HFFc6 (cell line): ENCODE results near the gene KCMF1. TPM values are rescaled to one million over a fixed set of nuclear protein-coding genes. Genes with fewer than 3 reads are reported as not detected.

Experiments
- DNase-seq: peaks from one replicate; pipeline ENCODE4 v3.0.0-alpha.2; 2018
- H3K27ac Mint-ChIP-seq: 2 replicates; pipeline ENCODE4 v1.8.0; 2020; ENCODE audit warnings: mild to moderate bottlenecking, mixed read lengths
- H3K27me3 Mint-ChIP-seq: 2 replicates; pipeline ENCODE4 v1.8.0; 2021; ENCODE audit warnings: mild to moderate bottlenecking, moderate library complexity, mixed read lengths; ENCODE audit not compliant: insufficient read depth
- H3K36me3 Mint-ChIP-seq: 2 replicates; pipeline ENCODE4 v1.8.0; 2021; ENCODE audit warnings: low read depth, mixed read lengths
- H3K4me1 Mint-ChIP-seq: 2 replicates; pipeline ENCODE4 v1.8.0; 2020; ENCODE audit warnings: low read depth, mixed read lengths
- H3K4me3 Mint-ChIP-seq: 2 replicates; pipeline ENCODE4 v1.8.0; 2020; ENCODE audit warnings: mild to moderate bottlenecking, moderate library complexity, mixed read lengths
- H3K9me3 Mint-ChIP-seq: 2 replicates; pipeline ENCODE4 v1.8.0; 2020; ENCODE audit warnings: mild to moderate bottlenecking, mixed read lengths
- CTCF ChIP-seq: fragments of 200-600 bp; sonication (generic); IDR thresholded peaks from 2 replicates; pipeline ENCODE4 v1.5.0; 2021; ENCODE audit warnings: antibody characterized with exemption, mild to moderate bottlenecking
- total RNA-seq, 6 experiments: library from RNA; stranded (reverse); fragmentation: NEBNext Ultra II Directional; extraction: Animal tissue kit (Norgen Biotek cat#: 25700); gene quantifications; 2 replicates in 1 of 6; 3 replicates in 5 of 6; pipeline ENCODE4 v1.2.3, GENCODE V29; 2021

KCMF1 gene
- total RNA-seq, 6 experiments from 2014 or later: 95.7 to 105 (median 101) TPM

GRCh38 chr2:85063981-85064599, 93.1 kb downstream of the KCMF1 start:
- no peak for DNase-seq
- Mint-ChIP-seq H3K4me3 (no peak overlapping the region), H3K27ac (no peak overlapping the region), H3K27me3 (peaks cover 5% of the 10 kb centered on the region), H3K9me3 (no peaks in the 10 kb centered on the region), H3K4me1 (peaks cover 34% of the 10 kb centered on the region), H3K36me3 (0 out of 2 replicates have a peak, but pooled peaks cover 5% of the 10 kb centered on the region)
- TF ChIP-seq CTCF: no peak

- Mint-ChIP-seq H3K4me1 (peaks cover 34% of the 10 kb centered on the region), H3K9me3 (no peaks in the 10 kb centered on the region), H3K27me3 (peaks cover 5% of the 10 kb centered on the region), H3K4me3 (no peak overlapping the region), H3K27ac (no peak overlapping the region), H3K36me3 (0 out of 2 replicates have a peak, but pooled peaks cover 5% of the 10 kb centered on the region)
- no peak for DNase-seq
- TF ChIP-seq CTCF: no peak
Measured at GRCh38 chr2:85064927-85065577, 94.1 kb downstream of the KCMF1 start.

DNA sequence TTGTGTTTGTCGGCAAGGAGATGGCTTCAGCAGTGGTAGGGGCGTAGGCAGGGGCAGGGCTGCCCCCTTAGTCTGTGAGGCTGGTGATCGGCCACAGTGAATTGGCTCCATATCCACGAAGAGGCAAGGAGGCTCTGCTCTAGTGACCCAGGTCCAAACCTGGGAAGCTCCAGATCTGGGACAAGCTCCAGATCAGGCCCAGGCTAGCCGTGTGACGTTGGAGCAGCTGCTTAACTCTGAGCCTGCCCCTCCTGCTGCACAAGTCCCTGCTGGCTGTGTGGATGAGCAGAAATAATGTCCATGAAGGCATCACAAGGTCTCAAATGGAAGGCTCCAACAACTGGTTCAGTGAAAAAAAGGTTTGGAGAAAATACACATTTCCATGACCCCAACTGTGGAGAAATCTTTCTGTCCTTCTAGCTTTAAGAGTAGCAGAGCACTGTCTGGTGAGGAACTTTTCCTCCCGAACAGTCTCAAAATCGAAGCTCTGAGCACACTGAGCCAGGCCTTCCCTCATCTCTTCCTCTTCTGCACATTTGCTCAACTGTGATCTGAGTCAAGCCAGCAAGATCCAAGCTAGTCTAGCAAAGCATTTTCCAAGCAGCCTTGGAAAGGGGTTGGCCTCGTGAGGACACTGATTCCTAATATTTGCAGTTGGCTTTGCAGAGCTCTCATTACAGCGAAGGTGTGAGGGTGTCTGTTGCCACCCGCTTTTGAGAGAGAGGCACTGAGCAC, 95.2 kb downstream of the KCMF1 start:
- TF ChIP-seq CTCF: no peak
- H3K9me3 Mint-ChIP-seq: no peaks in the 10 kb centered on the region
- no peak overlapping the region for H3K27ac Mint-ChIP-seq
- H3K4me3 Mint-ChIP-seq: peak overlapping the region; percentile 73; the same call in 1 of the 2 replicates
- 0 out of 2 replicates have a peak, but pooled peaks cover 5% of the 10 kb centered on the region for H3K36me3 Mint-ChIP-seq
- no peak for DNase-seq
- H3K4me1 Mint-ChIP-seq: peaks cover 40% of the 10 kb centered on the region
- peaks cover 3% of the 10 kb centered on the region for H3K27me3 Mint-ChIP-seq

DNA sequence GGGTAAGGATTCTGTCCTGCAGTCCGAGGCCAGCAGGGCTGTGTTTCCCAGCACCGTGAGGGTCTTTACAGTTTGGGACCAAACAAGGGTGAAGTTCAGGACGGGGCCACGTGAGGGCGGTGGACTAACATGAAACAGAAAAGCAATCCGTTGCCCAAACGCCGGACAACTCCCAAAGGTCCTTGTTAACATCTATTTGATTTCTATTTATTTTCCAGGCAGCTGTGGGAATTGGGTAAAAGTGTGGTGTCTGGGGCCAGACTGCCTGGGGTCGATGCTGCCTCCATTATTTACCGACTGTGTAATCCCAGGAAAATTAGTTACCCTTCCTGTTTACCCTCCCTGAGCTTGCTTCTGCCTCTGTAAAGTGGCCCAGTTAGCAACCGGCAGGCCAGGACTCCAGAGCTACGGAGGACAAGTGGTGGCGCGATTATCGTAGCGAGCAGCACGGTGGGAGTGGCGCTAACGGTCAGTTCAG, 96.0 kb downstream of the KCMF1 start:
- H3K27me3 Mint-ChIP-seq: peaks cover 2% of the 10 kb centered on the region

More for the DNA sequence above, 96.0 kb downstream of the KCMF1 start:
- H3K9me3 Mint-ChIP-seq: no peaks in the 10 kb centered on the region
- H3K4me1 Mint-ChIP-seq: peaks cover 39% of the 10 kb centered on the region
- no peak overlapping the region for H3K27ac Mint-ChIP-seq
- DNase-seq: peak; percentile 72
- H3K36me3 Mint-ChIP-seq: 0 out of 2 replicates have a peak, but pooled peaks cover 5% of the 10 kb centered on the region
- H3K4me3 Mint-ChIP-seq: peak overlapping the region; percentile 73
- TF ChIP-seq CTCF: peak; percentile 93
